HT-29 (cell line): ENCODE results near the gene ELMO1. TPM values are rescaled to one million over a fixed set of nuclear protein-coding genes. Genes with fewer than 3 reads are reported as not detected.

Experiments used
- DNase-seq: peaks from one replicate; pipeline ENCODE4 v3.0.0-alpha.2; 2015; ENCODE audit warnings: low spot score
- total RNA-seq: library from RNA; depleted of rRNA; stranded (reverse); fragments of >200 nt; shearing (Covaris generic); gene quantifications from 2 replicates; pipeline ENCODE4 v1.2.3, GENCODE V29; 2014

ELMO1 gene
- total RNA-seq, 1 experiment from 2014 or later = 0.41 TPM

DNA sequence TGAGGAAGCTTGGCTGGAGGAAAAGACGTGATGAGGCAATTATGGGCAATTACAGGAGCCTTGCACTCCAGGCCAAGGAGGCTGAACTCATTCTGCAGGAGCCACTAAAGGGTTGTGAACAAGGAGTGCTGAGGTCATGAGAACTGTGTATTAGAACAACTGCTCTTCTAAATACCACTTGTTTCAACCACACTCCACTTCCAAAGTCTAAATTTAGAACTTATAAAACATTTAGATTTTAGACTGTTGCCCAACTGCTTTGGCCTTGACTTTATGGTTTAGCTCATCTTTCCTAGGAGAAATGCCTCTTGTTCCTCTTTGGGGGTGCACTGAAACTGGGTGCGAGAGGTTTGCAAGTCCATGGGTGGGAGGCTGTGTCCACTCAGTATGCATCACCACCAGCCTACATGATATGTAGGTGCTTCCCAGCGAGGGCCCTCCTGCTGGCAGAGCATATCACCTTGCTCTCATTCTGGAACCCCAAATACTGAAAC, 524.7 kb downstream of the ELMO1 start:
- no peak for DNase-seq

GRCh38 chr7:36923185-36923584, 525.5 kb downstream of the ELMO1 start:
- DNase-seq = no peak

DNA sequence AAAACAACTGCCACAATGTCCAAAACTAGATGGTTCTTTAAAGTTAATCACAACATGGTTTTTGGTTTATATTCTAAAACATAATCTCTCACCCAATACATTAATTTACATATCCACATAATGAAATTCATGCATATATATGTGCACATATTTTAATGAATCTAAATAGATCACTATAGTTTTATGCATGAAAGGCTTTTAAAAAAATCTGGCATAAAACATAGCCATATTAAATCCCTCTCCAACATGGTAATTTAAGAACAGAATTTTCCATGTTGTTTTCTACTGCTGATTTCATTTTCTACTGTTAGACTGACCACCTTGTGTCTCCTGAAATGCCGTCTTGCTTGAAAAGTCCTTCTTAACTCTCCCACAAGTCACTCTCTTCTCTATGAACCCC, 528.2 kb downstream of the ELMO1 start:
- no peak for DNase-seq

DNA sequence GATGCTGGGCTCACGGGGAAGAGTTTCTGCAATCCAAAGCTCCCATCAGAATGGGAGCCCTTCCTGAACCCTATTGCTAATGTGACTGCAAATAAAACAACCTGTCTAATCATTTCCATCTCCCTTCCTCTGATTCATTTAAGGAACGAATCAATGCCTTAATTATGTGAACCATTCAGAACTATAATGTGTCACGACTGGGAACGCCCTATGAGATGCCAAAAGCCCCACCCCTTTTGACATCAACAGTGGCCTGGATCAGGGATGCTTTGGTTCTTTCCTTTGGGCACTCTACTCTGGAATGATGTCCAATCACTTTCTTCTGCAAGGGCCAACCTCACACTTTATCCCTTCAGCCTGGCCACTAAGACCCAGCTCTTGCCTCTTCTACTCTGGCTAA, 528.9 kb downstream of the ELMO1 start:
- DNase-seq = no peak

GRCh38 chr7:36918591-36918990, 530.1 kb downstream of the ELMO1 start:
- DNase-seq = no peak

DNA sequence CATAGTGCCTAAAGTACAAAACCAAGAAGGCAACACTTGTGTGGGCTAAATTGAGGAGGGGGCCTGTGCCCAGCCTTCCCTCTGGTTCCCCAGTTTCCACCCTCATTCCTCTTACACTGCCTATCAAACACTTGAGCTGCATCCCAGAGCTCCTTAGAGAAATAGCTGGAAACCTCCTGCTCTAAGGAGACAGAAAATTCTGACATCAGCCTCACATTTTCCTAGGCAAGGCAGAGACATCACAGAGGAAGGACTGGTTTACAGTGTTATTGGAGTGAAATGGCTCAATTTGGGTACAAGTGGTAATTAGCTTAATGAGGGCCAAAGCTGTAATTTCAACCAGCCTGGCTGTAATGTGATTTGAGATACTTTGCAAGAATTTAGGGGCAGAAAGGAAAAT, 532.0 kb downstream of the ELMO1 start:
- DNase-seq = no peak

DNA sequence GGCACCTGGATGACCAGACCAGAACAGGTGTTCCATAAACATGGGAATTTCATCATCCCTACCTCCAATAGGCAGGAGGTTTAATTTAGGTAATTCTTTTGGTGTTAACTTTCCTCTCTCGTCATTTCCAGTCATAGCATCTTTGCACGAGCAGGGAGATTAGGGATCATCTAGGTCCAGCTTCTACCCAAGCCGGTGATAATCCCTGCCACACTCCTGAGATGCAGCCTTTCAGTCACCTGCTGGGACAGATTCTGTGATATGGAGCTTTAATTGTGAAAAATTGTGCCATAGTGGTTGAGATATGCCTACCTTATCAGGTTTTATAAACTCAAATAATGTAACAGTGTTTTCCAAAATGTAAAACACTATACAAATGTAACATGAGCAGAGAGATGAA, 532.5 kb downstream of the ELMO1 start:
- DNase-seq = no peak

DNA sequence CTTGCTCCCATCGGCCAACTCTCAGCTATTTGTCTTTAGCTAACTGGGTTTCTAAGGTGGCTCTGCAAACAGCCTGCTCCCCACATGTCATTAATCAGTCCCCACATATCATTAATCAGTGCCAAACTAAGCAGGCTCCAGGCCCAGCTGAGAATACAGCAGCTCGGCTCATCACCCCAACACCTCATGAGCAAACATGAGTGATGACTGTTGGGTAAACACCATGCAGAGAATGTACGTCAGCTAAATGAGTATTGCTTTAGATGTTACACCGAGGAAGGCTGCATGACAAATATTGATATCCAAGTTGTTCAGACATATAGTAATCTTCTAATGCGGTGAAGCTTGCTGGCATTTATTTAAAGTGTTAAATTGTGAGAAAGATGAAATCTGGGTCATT, 536.9 kb downstream of the ELMO1 start:
- no peak for DNase-seq

DNA sequence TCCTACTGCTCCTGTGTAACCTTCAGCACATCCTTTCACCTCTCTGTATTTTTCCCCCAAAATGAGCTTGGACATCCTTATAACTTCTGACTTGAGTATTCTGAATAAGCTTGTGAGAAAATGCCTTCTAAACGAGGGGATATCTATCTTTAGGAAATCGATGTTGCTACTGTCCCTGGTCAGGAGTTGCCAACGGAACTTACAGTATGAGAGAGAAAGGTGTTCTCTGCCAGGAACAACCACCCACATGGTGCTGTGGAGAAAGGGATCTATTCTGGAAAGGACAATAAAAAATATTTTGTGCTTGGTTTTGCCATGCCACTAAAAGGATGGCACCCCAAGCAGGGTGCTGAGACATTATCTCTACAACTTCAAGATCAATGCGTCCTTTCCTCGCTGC, 537.8 kb downstream of the ELMO1 start:
- DNase-seq = no peak

DNA sequence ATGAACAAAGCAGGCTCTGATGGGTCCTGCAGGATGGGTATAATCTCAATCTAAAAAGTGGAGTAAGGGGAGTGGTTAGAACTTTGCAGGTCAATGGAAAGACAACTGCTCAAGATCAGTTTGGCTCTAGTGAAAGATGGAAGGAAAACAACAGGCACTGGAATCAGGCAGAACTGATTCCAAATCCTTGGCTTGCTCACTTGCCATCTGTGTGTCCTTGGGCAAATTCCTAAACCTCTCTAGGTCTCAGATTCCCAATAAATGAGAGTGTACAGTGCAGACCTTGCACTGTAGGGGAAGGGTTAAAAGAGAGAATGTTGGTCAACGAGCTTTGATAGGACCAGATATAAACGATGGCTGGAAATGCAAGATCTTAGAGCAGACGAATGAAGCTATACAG, 538.3 kb downstream of the ELMO1 start:
- DNase-seq = no peak

GRCh38 chr7:36906956-36907635, 541.6 kb downstream of the ELMO1 start:
- no peak for DNase-seq

DNA sequence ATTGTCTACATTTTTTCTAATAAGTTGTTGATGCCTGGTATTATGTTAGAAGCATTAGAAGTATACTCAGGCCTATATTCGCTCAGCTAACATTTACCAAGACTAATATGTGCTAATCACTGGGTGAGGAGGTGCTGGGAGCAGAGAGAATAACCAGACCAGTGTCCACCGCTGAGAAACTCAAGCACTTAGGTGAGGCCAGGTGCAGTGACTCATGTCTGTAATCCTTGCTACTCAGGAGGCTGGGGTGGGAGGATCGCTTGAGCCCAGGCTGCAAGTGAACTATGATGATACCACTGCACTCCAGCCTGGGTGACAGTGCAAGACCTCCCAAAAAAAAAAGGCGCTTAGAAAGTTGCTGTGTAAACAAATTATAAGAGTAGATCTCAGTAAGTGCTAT, 542.2 kb downstream of the ELMO1 start:
- no peak for DNase-seq

GRCh38 chr7:36905841-36906240, 542.8 kb downstream of the ELMO1 start:
- DNase-seq = no peak

DNA sequence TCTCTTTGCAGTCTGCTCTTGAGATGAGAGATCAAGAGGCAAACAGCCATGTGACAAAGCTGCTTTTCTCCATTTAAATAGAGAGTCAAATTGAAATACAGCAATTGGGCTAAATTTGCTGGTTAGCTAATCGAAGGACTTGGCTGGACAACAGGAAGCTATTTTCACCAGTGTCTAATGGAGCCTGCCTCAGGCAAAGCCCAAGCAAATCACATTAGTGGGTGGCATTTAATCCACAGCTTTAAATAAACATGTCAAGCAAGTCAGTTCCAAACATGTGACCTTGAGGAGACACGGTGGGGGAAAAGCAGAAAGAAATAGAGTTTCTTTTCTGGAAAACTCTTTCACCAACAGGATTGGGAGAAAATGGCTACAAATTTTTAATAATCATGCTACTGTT, 543.9 kb downstream of the ELMO1 start:
- DNase-seq = no peak

DNA sequence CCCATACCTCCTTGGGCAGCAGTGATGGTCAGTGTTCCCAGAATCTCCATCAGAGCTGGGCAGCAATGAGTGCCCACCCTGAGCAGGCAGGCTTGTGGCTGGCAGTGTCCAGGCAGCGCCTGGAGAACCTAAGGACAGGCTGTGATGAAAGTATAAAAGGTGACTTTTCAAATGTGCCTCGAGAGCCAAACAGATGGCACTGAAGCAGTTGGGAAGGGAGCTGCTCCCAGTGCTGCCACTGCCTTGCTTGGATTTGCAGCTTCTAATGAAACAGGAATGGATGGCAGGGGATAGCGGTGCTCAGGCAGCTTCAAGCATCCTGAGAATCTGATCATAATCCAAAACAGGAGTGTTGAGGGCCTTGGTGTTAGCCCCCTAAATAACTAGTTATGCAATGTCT, 544.6 kb downstream of the ELMO1 start:
- no peak for DNase-seq

DNA sequence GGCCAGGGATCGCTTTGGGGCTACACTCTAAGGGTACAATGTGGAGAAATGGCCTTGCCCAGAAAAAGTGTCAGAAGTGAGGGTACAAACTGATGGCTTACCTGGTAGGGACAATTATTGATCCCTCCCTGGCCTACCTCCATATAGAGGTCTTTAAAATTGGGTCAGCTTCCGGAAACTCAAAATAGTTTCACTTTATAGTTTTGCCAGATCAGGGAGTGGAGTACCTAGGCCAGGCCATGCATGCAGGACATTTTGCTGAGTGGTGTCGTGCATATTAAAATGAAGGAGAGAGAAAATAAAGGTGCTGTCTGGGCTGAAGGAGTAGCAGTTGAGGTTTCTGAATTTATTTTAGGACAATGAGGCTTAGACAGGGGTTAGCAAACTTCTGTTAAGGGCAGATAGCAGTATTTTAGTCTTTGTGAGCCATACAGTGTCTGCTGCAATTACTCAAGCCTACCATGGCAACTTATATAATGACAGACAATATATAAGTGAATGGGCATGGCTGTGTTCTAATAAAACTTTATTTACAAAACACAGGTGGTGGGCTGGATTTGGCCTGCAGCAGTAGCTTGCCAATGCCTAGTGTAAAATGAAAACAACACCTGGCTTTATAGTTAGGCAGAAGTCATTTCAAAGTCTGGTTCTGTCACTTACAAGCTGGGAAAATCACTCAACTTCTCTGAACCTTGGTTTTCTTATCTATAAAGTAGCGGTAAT, 547.5 kb downstream of the ELMO1 start:
- no peak for DNase-seq

- DNase-seq = no peak
Measured at GRCh38 chr7:36898186-36898585, 550.5 kb downstream of the ELMO1 start.

GRCh38 chr7:36896956-36897590, 551.6 kb downstream of the ELMO1 start:
- no peak for DNase-seq

DNA sequence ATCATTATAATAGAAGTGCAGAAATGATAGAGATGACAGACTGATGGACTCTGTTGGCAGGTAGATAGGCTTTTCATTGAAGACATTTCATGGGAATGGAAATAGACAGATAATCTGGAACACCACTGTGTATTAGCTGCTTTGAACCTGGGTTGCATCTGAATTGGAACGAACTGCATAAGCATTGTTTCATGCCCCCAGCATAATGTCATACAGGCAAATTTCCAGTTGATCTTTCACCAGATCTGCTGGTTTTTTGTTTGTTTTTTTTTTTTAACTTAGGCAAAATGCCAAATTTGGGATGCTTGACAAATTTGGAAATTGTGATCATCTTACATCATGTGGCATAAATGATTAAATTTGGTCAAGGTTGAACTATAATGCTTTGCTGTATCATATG, 552.2 kb downstream of the ELMO1 start:
- no peak for DNase-seq

GRCh38 chr7:36895192-36895591, 553.5 kb downstream of the ELMO1 start:
- no peak for DNase-seq

DNA sequence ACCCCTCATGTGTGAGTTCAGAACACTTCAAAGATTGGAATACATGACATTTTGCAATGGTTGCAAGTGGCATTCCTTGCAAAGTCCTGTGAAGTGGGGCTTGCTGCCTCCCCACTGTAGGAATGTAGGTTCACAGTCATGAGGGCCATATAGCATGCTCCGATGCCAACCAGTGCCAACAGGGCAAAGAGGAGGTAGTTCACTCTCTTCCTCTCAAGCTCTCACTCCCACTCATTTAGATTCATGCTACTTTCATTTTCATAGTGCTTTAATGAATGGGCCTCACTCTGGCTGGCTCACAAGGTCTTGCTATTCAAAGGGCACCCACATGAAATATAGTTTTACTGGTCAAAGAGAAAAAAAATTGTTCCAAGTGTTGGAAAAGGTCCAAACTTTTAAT, 554.5 kb downstream of the ELMO1 start:
- DNase-seq = no peak

- DNase-seq = no peak
Measured at GRCh38 chr7:36889182-36889581, 559.5 kb downstream of the ELMO1 start.

GRCh38 chr7:36887969-36888368, 560.7 kb downstream of the ELMO1 start:
- DNase-seq = no peak
